ENCODE data around the gene GYPB.
"Not testable (repeated sequence)": the region's sequence is repeated elsewhere in the genome, so short reads cannot be mapped to it uniquely, and the experiment has no call there.

The GYPB gene

DNA sequence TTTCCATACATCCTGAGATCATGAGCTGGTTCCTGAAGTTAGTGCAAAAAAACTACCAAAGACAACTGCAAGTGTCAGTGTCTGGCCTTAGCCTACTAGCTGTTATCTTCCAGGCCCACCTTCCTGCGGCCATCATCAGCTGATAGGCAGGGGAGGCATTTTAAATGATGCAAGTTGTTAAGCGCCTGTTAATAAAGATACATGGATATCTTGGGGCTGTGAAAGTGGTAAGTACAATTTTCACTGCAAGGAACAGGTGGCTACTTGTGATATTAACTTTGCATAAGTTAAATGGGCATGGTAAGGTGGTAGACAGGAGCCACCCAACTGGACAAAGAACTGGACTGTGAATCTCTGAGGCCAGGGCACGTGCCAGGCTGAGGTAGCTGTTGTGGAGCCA is at the start of gene GYPB:
TSS of gene GYPB (minus strand) at position 104 of the 400 bp plus-strand sequence. CDS start at position 11, 93 bp downstream.
- DNase-seq, result not testable (repeated sequence)

DNA sequence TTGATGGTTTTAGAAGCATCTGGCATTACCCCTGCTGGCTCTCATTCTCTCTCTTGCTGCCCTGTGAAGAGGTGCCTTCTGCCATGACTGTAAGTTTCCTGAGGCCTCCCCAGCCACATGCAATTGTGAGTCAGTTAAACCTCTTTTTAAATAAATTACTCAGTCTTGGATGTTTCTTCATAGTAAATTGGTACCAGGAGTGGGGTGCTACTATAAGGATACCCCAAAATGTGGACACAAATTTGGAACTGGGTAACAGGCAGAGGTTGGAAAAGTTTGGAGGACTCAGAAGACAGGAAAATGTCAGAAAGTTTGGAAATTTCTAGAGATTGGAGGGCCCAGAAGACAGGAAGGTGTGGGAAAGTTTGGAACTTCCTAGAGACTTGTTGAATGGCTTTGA is 42.4 kb upstream of the GYPB start:
- DNase-seq, result not testable (repeated sequence)

DNA sequence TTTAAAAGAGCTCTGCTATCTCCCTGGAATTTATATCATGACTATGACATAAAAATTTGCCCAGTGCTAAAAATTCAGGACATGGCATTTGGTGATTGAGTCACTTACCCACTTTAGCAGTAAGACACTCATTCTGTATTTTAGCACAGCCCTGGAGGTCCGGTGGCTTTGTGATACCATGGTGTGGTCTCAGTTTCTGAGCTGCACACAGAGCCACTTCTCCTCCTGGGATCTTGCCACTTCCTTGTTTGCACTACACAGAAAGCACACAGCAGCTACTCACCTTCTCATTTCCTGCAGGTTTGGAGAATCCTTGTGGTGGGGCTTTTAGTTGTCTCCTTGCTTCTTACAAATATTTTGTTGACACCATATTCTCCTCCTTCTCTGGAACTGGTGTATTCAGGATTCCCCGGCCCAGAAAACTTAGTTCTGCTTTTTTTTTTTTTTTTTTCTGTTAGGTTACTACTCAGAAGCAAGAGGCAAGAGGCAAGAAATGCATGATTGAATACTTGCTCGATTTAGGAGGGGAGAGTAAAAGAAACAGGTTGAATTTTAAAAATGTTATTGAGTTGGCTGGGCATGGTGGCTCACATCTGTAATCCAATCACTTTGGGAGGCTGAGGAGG is 41.2 kb upstream of the GYPB start:
- DNase-seq, result not testable (repeated sequence)

DNA sequence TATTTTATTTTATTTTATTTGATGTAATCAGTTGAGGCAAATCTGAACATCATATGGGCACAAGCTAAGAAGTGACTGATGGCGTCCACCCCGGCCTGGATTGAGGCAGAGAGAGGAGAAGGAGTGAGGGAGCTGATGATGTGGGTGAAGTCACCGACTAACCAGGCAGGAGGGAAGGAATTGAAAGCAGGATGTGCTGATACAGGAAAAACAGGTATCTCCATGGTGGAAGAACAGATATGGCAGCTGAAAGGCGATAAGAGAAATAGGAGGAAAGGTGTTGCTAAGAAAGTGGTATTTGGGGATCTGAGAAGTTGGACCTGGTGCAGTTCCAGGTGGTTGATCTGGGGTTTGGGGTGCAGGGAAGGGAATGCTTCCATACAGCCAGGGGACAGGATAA is 37.6 kb upstream of the GYPB start:
- DNase-seq, result no peak

DNA sequence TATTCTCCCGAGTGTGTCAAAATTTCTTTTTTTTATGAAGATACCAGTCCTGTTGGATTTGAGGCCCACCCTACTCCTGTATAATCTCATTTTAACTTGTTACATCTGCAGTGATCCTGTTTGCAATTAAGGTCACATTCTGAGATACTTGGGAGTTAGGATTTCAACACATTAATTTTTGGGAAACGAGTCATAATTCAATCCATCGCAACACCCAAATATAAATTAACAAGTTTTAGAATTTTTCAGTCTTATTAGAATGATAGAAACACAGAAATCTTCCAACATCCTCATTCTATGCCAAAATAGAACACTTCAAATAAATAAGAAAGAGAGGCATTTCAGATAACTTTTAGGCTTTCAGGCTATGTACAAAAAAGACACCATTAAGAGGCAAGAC is 36.2 kb upstream of the GYPB start:
- DNase-seq, result not testable (repeated sequence)

DNA sequence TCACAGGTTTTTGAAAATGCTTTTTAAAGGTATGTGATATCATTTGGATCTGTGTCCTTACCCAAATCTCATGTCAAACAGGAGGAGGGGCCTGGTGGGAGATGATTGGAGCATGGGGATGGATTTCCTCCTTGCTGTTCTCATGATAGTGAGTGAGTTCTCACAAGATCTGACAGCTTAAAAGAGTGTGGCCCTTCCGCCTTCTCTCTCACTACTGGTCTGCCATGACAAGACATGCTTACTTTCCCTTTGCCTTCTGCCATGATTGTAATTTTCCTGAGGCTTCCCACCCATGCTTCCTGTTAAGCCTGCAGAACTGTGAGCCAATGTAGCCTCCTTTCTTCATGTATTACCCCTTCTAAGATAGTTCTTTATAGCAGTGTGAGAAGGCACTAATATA is 32.3 kb upstream of the GYPB start:
- DNase-seq, result not testable (repeated sequence)

DNA sequence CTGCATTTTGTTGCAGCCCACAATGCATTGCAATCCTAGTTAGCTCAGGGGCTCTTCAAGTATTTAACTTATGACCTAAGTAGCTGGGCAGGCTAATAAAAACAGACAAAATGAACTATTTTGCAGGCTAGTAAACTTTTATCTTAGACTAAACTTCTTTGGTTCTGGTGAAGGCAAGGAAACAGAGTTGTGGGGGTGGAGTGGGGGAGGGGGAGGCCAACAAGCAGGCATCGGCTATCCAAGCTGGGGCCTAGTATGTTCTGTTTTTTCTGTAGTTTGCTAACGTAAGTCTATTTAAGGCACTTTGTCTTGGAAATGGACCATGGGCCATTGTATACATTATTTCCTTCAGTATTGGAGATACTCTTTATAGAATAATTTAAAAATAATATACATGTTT is 31.5 kb upstream of the GYPB start:
- not testable (repeated sequence) for DNase-seq

DNA sequence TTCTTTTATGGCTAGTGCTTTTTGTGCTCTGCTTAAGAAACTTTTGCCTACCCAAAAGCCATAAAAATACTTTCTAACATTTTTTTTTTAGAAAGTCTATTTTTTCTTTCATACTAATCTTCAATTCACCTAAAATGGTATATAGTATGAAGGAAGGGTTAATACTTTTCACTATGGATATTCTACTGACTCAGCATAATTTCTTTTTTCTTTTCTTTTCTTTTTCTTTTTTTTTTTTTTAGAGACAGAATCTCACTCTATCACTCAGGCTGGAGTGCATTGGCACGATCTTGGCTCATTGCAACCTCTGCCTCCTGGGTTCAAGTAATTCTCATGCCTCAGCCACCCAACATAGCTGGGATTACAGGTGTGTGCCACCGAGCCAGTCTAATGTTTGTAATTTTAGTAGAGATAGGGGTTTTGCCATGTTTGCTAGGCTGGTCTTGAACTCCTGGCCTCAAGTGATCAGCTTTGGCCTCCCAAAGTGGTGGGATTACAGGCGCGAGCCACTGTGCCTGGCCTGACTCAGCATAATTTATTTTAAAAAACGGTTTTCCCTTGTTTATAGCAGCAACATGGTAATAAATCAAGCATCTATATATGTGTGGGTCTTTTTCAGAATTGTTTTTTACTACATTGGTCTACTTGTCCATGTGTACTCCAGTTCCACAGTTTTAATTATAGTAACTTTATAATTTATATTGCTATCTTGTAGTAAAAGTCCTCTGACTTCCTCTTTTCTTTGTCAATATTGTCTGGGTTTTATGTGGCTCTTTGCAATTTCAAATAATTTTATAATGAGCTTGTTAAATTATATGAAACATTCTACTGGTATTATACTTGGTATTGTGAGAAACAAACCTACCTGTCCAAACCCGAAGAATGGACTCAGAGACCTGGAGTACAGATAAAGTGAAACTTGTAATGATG is 30.6 kb upstream of the GYPB start:
- not testable (repeated sequence) for DNase-seq

DNA sequence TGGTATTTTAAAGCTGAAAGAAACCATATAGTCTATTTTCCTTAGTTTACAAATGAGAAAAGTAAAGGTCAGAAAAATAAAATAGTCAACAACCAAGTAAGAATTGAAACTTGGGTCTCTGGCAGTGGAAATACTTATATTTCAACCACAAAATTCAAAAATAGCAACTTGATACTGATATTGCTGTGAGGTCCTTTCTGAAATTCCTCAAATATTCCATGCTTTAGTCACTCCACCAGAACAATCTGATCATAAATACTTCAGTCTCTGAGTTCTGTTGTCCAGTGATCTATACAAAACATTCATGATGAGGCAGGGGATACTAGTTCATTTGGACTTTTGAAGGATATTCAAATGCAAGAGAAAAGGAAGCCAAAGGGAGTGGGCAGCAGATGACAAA is 25.8 kb upstream of the GYPB start:
- DNase-seq, result not testable (repeated sequence)

DNA sequence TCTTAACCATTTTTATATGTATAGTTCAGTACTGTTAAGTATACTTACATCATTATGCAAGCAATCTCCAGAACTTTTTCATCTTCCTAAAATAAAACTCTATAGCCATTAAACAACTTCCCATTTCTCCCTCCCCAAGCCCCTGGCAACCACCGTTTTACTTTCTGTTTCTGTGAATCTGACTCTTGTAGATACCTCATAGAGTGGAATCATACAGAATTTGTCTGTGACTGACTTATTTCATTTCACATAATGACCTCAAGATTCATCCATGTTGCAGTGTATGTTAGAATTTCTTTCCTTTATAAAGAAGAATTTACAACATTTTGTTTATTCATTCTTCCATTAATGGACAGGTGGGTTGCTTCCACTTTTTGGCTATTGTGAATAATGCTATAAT is 13.4 kb upstream of the GYPB start:
- DNase-seq, result not testable (repeated sequence)

DNA sequence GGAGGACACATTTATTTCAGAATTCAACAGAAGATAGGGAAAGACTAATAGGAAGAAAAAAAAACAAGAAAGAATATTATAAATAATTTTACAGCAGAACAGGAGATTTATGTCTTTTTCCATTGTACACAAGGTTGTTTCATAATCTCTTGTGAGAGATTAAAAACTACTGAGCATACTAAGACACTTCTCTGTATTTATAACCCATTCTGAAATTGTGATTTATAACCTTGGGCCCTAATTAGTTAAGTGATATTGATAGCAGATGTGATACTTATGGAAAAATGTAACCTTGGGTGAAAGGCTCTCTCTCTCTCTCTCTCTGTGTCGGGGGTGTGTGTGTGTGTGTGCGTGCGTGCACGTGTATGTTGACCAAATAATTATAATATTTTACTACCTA is 12.7 kb upstream of the GYPB start:
- DNase-seq, result not testable (repeated sequence)

DNA sequence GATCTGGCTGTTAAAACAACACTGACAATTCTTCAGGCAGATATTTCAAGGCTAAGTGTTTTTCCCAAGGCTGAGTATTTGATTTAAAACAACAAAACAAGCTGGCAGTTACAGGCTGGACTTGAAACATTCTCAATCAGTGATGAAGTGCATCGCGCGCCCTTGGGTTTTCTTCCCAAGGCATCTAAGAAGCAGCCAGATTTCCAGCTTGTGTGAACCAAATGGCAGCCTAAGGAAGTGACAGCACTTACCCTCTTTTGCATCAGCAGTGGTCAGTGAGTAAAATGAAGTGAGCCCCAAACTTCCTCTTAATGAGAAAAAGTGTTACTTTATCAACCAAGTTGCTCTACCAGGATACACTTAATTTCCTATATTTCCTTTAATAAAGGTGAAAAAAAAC is 12.2 kb upstream of the GYPB start:
- DNase-seq, result not testable (repeated sequence)

DNA sequence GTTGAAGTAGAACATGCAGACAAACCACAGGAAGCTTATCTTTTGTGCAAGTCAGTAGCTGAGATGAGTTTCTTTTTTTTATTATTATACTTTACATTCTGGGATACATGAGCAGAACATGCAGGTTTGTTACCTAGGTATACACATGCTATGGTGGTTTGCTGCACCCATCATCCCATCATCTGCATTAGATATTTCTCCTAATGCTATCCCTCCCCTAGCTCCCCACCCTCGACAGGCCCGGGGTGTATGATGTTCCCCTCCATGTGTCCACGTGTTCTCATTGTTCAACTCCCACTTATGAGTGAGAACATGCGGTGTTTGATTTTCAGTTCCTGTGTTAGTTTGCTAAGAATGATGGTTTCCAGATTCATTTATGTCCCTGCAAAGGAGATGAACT is 11.5 kb upstream of the GYPB start:
- not testable (repeated sequence) for DNase-seq

DNA sequence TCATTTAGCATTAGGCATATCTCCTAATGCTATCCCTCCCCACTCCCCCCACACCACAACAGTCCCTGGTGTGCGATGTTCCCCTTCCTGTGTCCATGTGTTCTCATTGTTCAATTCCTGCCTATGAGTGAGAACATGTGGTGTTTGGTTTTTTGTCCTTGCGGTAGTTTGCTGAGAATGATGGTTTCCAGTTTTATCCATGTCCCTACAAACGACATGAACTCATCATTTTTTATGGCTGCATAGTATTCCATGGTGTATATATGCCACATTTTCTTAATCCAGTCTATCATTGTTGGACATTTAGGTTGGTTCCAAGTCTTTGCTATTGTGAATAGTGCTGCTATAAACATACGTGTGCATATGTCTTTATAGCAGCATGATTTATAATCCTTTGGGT is 7.5 kb upstream of the GYPB start:
- DNase-seq, result not testable (repeated sequence)

DNA sequence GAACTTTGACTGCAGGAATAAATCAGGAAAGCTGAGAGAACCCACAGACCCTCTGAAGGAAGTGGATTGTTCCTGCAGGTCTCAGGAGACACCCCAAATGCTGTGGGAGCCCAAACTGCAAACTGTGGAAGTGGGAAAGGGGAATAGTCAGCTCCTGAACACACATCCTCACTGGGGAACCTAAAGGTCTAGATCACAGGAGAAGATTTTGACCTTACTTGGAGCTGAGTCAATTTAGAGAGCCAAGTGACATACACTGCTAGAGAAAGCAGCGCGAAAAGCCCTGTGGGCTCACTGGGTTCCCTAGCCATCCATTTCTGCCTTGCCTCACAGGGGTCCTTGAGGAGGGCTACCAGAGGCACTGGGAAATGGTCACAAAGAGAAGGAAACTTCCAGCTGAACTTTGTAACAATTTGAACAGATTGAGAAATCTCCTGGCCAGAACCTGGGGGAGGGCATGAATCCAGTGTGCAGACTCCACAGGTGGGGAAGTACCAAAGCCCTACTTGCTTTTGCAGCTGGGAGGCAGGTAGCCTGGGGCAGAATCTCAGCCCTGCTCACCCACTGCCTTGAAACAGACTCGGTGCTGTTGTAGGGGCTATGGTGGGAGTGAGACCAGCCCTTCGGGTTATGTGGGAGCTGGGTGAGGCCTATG is 5.3 kb upstream of the GYPB start:
- DNase-seq, result not testable (repeated sequence)

DNA sequence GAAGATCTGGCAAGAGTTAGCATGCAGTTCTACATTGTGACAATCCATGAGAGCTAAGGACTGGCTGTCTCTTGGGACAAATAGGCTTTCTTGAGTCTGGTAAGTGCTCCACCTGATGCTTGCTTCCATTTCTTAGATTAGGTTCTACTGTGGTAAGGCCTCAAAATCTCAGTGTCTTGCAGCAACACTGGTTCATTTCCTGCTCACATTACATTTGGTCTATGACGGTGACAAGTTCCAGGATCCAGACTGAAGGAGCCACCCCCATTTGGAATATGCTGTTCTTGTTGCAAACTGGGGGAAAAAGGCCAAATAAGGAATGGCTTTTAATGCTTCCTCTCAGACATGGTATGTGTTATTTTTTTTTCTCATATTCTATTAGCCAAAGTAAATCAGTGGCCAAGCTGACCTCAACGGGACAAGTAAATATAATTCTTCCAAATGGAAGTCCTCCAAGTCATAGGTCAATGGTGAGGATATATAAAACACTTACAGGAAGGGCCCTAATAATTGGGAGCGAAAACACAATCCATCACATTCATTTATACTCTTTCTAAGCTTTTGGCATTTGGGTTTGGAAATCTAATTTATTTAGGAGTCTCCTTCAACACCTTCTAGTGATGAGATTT is 3.7 kb upstream of the GYPB start:
- DNase-seq, result not testable (repeated sequence)

DNA sequence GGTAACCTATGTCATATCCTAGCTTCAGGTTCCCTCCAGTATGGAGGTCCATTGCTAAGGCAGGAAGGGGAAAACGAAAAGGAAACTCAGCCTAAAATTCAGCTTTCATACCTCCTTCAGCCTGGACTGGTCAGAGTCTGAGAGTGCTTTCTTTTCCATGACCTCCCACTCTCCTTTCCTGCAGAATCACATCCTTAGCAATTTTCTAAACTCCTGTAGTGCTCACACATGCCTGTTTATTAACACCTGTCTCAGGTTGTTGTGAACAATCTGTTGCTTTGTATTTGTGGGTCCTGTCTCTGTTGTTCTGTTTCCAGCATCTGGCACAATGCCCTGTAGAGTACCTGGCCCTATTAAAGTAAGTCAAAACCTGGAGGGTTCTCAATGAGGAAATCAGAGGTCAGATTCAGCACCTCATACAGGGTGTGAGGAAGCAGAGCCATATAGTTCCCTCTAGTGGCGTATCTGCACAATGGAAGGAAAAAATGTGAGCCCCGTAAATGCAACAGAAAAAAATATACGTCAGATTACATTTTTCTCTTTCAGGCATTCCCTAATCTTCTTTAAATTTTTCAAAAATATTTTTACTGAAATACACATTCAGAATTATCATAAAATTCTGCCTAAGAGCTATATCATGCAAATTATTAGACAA is 2.3 kb upstream of the GYPB start:
- not testable (repeated sequence) for DNase-seq

DNA sequence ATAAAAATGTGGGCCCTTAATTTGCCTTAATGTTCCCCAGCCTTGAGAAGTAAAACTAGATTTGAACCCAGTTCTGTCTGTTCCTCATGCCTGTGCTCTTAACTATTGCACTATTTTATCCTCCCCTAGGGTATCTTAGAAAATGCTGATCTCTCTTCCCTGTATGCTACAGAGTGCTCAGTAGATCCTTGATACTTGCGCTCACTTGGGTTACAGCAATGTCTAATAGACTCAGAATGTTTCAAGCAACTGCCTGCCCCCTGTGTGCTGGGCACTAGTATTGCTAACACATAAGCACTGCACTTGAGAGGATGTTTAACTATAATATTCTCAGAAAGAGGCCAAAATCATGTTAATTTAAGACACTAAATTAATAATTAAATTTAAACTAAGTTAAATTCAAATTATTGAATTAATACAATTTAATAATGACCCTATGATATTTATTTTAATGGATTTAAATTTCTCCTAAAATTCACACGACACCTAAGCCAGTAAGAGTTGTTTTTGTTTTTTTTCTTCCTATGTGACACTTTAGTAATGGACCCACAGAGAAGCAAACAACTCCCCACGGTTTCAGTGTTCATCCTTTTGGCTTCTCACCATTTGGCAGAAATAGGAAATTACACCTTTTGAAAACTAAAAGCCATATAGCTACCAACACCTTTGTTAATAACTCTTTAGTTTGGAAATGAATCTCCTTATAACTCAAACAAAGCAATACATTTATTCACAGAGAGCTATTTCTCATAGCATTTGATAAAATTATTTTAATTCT is 768 bp downstream of the GYPB start:
- not testable (repeated sequence) for DNase-seq

DNA sequence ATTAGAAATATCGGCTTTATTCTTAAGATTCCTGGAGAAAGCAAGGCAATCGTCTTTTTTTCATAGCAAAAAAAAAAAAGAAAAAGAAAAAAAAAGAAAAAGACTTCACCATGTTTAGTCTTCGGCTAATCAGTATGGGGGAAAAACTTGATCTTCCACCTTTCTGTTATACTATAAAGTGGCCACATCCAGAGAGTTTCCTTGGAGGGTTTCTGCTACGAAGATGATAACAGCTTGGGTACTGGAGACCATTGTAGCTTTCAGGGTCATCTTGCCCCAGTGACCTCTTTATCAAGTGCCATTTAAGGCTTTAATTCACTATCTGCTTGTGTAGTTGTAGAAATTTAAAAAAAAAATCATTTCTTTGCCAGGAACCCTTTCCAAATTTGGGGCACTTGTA is 1.9 kb downstream of the GYPB start:
- not testable (repeated sequence) for DNase-seq

DNA sequence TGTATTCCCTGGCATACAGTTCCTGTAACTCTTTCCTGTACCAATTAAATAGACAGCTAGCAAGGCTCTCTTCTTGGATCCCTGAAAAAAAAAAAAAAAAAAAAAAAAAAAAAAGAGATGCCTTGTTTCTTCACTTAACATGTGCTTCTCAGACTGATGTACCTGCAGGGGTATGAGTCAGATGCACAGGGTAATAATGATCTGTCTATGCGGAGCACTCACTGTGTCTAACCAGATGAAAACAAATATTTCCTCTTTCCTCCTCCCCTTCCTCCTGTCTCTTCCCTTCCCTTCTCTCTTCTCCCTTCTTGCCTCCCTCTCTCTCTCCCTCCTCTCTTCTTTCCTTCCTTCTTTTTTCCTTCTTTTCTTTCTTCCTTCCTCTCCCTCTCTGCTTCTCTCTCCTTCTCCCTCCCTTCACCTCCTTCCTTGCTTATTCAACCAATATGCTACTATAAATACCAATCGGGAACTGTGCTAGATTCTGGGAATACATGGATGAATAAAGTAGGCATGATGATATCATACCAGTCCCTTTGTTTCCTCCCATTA is 3.0 kb downstream of the GYPB start:
- DNase-seq, result not testable (repeated sequence)

DNA sequence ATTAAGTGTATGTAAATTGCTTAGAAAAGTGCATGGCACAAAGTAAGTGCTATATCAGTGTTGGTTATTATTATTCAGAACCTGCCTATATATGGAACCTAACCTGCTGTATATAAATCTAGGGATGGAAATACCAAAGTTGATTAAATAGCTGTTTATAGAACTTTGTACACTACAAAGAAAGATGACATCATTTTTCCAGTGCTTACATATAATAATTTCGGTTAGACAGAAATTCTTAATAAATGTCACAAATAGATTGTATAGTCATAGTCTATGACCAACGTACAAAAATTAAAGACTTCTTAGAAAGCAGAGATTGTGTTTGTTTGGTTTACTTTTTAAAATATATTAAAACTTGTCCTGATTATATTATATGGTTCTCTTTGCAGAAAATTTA is 4.4 kb downstream of the GYPB start:
- no peak for DNase-seq
